HepG2 (cell line): ENCODE measurements around the gene BCL2L2. TPM values are rescaled to one million over a fixed set of nuclear protein-coding genes. Genes with fewer than 3 reads are reported as not detected.
A peak's percentile ranks its signal among the peaks of the same experiment; 100 is the strongest.

Experiments used
- AKAP8 ChIP-seq: sonication (generic); formaldehyde crosslinking; IDR thresholded peaks from 2 replicates; pipeline ENCODE4 v1.5.1; 2020; ENCODE audit warnings: mild to moderate bottlenecking, missing genetic modification reagents
- FLYWCH1 ChIP-seq: sonication (generic); formaldehyde crosslinking; IDR thresholded peaks from 2 replicates; pipeline ENCODE4 v1.8.1; 2023; ENCODE audit warnings: mild to moderate bottlenecking, missing genetic modification reagents
- GATA4 ChIP-seq: sonication (generic); IDR thresholded peaks from 2 replicates; pipeline ENCODE4 v1.6.1; 2016; ENCODE audit warnings: antibody characterized with exemption, low read depth, borderline replicate concordance
- IRX3 ChIP-seq: sonication (generic); formaldehyde crosslinking; IDR thresholded peaks from 2 replicates; pipeline ENCODE4 v1.8.1; 2023; ENCODE audit warnings: mild to moderate bottlenecking, low read depth, missing genetic modification reagents, borderline replicate concordance
- ISX ChIP-seq: sonication (generic); formaldehyde crosslinking; conservative IDR thresholded peaks from 2 replicates; pipeline ENCODE4 v1.5.0; 2020; ENCODE audit warnings: missing genetic modification reagents
- KAT2B ChIP-seq: fragments of 150-350 bp; IDR thresholded peaks from 2 replicates; pipeline ENCODE4 v1.6.1; 2014; ENCODE audit warnings: low read depth, low read length, borderline replicate concordance
- KDM4B ChIP-seq: sonication (generic); formaldehyde crosslinking; IDR thresholded peaks from 2 replicates; pipeline ENCODE4 v1.4.0; 2020; ENCODE audit warnings: missing genetic modification reagents
- MED13 ChIP-seq: sonication (generic); formaldehyde crosslinking; IDR thresholded peaks from 2 replicates; pipeline ENCODE4 v1.5.0; 2020; ENCODE audit warnings: missing genetic modification reagents
- NR3C1 ChIP-seq: sonication (generic); formaldehyde crosslinking; IDR thresholded peaks from 2 replicates; pipeline ENCODE4 v1.4.0; 2020; ENCODE audit warnings: missing genetic modification reagents
- POGZ ChIP-seq: sonication (generic); formaldehyde crosslinking; IDR thresholded peaks from 2 replicates; pipeline ENCODE4 v1.4.0; 2020; ENCODE audit warnings: mild to moderate bottlenecking, missing genetic modification reagents
- RXRA ChIP-seq: sonication (generic); formaldehyde crosslinking; IDR thresholded peaks from 2 replicates; pipeline ENCODE4 v1.5.1; 2020; ENCODE audit warnings: missing genetic modification reagents
- SIX4 ChIP-seq: sonication (generic); formaldehyde crosslinking; IDR thresholded peaks from 2 replicates; pipeline ENCODE4 v1.4.0; 2020; ENCODE audit warnings: missing genetic modification reagents
- SMARCC2 ChIP-seq: fragments of 450-650 bp; IDR thresholded peaks from 2 replicates; pipeline ENCODE4 v1.6.1; 2017; ENCODE audit warnings: antibody characterized with exemption, mild to moderate bottlenecking
- TBL1XR1 ChIP-seq: fragments of 150-350 bp; IDR thresholded peaks from 2 replicates; pipeline ENCODE4 v1.6.1; 2014; ENCODE audit warnings: borderline replicate concordance, low read length; ENCODE audit not compliant: partially characterized antibody
- TEAD3 ChIP-seq: optimal IDR thresholded peaks from 2 replicates; pipeline ENCODE3; 2016; ENCODE audit warnings: borderline replicate concordance
- ZNF12 ChIP-seq: sonication (generic); formaldehyde crosslinking; IDR thresholded peaks from 2 replicates; pipeline ENCODE4 v1.5.0; 2020; ENCODE audit warnings: missing genetic modification reagents
- ZNF207 ChIP-seq: fragments of 450-650 bp; IDR thresholded peaks from 2 replicates; pipeline ENCODE4 v1.6.1; 2016; ENCODE audit warnings: antibody characterized with exemption, borderline replicate concordance
- ZNF253 ChIP-seq: sonication (generic); formaldehyde crosslinking; IDR thresholded peaks from 2 replicates; pipeline ENCODE4 v1.8.0; 2022; ENCODE audit warnings: mild to moderate bottlenecking, missing genetic modification reagents, borderline replicate concordance
- ZNF510 ChIP-seq: sonication (generic); formaldehyde crosslinking; IDR thresholded peaks from 2 replicates; pipeline ENCODE4 v1.4.0; 2020; ENCODE audit warnings: low read depth, mild to moderate bottlenecking, missing genetic modification reagents
- ZNF562 ChIP-seq: sonication (generic); formaldehyde crosslinking; IDR thresholded peaks from 2 replicates; pipeline ENCODE4 v1.8.0; 2022; ENCODE audit warnings: missing genetic modification reagents, borderline replicate concordance
- ZNF674 ChIP-seq: sonication (generic); formaldehyde crosslinking; IDR thresholded peaks from 2 replicates; pipeline ENCODE4 v1.5.0; 2020; ENCODE audit warnings: low read depth, mild to moderate bottlenecking, missing genetic modification reagents
- polyA plus RNA-seq, 8 experiments: library from polyadenylated mRNA; depleted of rRNA in 3 of 8; stranded (reverse) in 7 of 8; unstranded in 1 of 8; fragments of >200 nt; fragmentation: Illumina TruSeq in 4 of 8; extraction: Trizol in 4 of 8; gene quantifications; 2 replicates each; pipeline versions ENCODE4 v1.2.1 to v1.2.3, GENCODE V29; 2011 to 2016; ENCODE audit warnings: low read depth in 4 of 8, missing spikeins in 1 of 8, mixed read lengths in 1 of 8; ENCODE audit not compliant: insufficient read depth in 1 of 8
- total RNA-seq, 5 experiments: library from RNA; depleted of rRNA; stranded (reverse); fragments of >200 nt; fragmentation: Illumina TruSeq; extraction: Trizol; gene quantifications; 2 replicates each; pipeline ENCODE4 v1.2.3, GENCODE V29; 2016; ENCODE audit warnings: low read depth in 1 of 5
- TF ChIP-seq, protein P1 (sequence below): sonication (generic); formaldehyde crosslinking; IDR thresholded peaks from 2 replicates; pipeline ENCODE4 v1.4.0; 2020; ENCODE audit warnings: mild to moderate bottlenecking, missing genetic modification reagents
- TF ChIP-seq, protein P2 (sequence below): sonication (generic); formaldehyde crosslinking; IDR thresholded peaks from 2 replicates; pipeline ENCODE4 v1.5.0; 2020; ENCODE audit warnings: missing genetic modification reagents
- TF ChIP-seq, protein P3 (sequence below): sonication (generic); formaldehyde crosslinking; IDR thresholded peaks from 2 replicates; pipeline ENCODE4 v1.4.0; 2020; ENCODE audit warnings: missing genetic modification reagents

Gene BCL2L2
- total and polyA plus RNA-seq, 2 of the 13 experiments (the other 11 are each of a cell fraction or from before 2014, with no cell fraction given) = 28.1 to 49.8 TPM

DNA sequence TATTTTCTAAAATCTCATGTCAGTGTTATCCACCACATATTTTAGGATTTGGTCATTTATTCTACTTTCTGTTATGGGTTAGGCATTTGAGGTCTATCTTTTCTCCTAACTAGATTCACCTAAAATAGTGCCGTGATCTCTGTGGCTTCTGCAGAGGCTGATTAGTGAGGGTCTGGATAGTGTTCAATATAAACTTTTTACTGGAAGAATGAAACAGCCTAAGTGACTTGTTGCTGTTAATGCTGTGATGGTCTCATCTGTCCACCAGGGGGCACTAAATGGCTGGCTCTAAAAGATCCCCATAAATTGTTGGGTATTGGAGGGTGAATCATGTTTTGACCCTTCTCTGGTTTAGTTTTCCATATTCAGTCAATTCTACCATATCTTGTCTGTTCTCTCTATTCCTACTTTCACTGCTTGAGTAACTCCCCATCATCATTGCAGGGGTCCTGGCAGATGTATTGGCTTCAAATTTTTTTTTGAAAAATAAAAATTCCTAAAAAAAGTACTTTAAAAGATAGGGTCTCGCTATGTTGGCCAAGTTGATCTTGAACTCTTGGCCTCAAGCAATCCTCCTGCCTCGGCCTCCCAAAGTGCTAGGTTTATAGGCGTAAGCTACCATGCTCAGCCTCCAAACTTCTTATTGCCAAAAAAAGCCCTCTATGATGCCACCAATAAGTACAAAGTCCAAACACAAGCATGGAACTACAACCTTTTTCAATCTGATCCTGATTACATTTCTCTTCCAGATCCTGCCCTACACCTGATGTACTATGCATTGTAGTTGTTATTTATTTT is 21.5 kb downstream of the BCL2L2 start (continued):
- no peak for TF ChIP-seq FLYWCH1 (CRISPR knock-in tag)
- TF ChIP-seq, protein P1, sequence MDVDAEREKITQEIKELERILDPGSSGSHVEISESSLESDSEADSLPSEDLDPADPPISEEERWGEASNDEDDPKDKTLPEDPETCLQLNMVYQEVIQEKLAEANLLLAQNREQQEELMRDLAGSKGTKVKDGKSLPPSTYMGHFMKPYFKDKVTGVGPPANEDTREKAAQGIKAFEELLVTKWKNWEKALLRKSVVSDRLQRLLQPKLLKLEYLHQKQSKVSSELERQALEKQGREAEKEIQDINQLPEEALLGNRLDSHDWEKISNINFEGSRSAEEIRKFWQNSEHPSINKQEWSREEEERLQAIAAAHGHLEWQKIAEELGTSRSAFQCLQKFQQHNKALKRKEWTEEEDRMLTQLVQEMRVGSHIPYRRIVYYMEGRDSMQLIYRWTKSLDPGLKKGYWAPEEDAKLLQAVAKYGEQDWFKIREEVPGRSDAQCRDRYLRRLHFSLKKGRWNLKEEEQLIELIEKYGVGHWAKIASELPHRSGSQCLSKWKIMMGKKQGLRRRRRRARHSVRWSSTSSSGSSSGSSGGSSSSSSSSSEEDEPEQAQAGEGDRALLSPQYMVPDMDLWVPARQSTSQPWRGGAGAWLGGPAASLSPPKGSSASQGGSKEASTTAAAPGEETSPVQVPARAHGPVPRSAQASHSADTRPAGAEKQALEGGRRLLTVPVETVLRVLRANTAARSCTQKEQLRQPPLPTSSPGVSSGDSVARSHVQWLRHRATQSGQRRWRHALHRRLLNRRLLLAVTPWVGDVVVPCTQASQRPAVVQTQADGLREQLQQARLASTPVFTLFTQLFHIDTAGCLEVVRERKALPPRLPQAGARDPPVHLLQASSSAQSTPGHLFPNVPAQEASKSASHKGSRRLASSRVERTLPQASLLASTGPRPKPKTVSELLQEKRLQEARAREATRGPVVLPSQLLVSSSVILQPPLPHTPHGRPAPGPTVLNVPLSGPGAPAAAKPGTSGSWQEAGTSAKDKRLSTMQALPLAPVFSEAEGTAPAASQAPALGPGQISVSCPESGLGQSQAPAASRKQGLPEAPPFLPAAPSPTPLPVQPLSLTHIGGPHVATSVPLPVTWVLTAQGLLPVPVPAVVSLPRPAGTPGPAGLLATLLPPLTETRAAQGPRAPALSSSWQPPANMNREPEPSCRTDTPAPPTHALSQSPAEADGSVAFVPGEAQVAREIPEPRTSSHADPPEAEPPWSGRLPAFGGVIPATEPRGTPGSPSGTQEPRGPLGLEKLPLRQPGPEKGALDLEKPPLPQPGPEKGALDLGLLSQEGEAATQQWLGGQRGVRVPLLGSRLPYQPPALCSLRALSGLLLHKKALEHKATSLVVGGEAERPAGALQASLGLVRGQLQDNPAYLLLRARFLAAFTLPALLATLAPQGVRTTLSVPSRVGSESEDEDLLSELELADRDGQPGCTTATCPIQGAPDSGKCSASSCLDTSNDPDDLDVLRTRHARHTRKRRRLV (CRISPR knock-in tag) = no peak
- TF ChIP-seq RXRA (CRISPR knock-in tag) = no peak
- no peak for TF ChIP-seq KDM4B (CRISPR knock-in tag)
- no peak for TF ChIP-seq GATA4
- no peak for TF ChIP-seq MED13 (CRISPR knock-in tag)
- no peak for TF ChIP-seq ZNF253 (CRISPR knock-in tag)
- TF ChIP-seq ISX (CRISPR knock-in tag) = no peak
- TF ChIP-seq TBL1XR1 = peak; percentile 48
- no peak for TF ChIP-seq SIX4
- TF ChIP-seq ZNF510 (CRISPR knock-in tag) = no peak
- TF ChIP-seq, protein P2, sequence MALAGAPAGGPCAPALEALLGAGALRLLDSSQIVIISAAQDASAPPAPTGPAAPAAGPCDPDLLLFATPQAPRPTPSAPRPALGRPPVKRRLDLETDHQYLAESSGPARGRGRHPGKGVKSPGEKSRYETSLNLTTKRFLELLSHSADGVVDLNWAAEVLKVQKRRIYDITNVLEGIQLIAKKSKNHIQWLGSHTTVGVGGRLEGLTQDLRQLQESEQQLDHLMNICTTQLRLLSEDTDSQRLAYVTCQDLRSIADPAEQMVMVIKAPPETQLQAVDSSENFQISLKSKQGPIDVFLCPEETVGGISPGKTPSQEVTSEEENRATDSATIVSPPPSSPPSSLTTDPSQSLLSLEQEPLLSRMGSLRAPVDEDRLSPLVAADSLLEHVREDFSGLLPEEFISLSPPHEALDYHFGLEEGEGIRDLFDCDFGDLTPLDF (CRISPR knock-in tag) = no peak
- no peak for TF ChIP-seq ZNF674 (CRISPR knock-in tag)
- TF ChIP-seq, protein P3, sequence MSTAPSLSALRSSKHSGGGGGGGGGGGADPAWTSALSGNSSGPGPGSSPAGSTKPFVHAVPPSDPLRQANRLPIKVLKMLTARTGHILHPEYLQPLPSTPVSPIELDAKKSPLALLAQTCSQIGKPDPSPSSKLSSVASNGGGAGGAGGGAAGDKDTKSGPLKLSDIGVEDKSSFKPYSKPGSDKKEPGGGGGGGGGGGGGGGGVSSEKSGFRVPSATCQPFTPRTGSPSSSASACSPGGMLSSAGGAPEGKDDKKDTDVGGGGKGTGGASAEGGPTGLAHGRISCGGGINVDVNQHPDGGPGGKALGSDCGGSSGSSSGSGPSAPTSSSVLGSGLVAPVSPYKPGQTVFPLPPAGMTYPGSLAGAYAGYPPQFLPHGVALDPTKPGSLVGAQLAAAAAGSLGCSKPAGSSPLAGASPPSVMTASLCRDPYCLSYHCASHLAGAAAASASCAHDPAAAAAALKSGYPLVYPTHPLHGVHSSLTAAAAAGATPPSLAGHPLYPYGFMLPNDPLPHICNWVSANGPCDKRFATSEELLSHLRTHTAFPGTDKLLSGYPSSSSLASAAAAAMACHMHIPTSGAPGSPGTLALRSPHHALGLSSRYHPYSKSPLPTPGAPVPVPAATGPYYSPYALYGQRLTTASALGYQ (CRISPR knock-in tag) = no peak
- no peak for TF ChIP-seq AKAP8 (CRISPR knock-in tag)
- no peak for TF ChIP-seq NR3C1
- TF ChIP-seq TEAD3 = no peak
- TF ChIP-seq SMARCC2 = no peak
- no peak for TF ChIP-seq KAT2B
- TF ChIP-seq IRX3 (CRISPR knock-in tag) = no peak
- no peak for TF ChIP-seq ZNF562 (CRISPR knock-in tag)
- no peak for TF ChIP-seq ZNF12
- TF ChIP-seq ZNF207 = no peak
- no peak for TF ChIP-seq POGZ
